Measurements from ENCODE around the gene ZNF175. TPM values are rescaled to one million over a fixed set of nuclear protein-coding genes. Genes with fewer than 3 reads are reported as not detected.

The ZNF175 gene
- total and polyA plus RNA-seq, 10 of the 15 experiments (the other 5 are each of a cell fraction or from before 2014, with no cell fraction given): 1.5 to 12.0 (median 4.1) TPM

GRCh38 chr19:51600940-51601580, 30.0 kb downstream of the ZNF175 start (continued):
- TF ChIP-seq CUX1 (IDR thresholded peaks at IDR 0.05; ENCODE audit: insufficient replicate concordance, low read depth, low read length) (no peak), STAT3 (IDR thresholded peaks at IDR 0.05; ENCODE audit: low read depth, low read length) (no peak), BRCA1 (IDR thresholded peaks at IDR 0.05; ENCODE audit: low read depth, low read length) (no peak), CHD2 (IDR thresholded peaks at IDR 0.05; ENCODE audit: borderline replicate concordance, low read depth, low read length) (no peak), BACH1 (IDR thresholded peaks at IDR 0.05; ENCODE audit: borderline replicate concordance) (no peak)
